Naive thymus-derived CD4-positive, alpha-beta T cell (primary cell): ENCODE measurements around the gene TMC5. TPM values are rescaled to one million over a fixed set of nuclear protein-coding genes. Genes with fewer than 3 reads are reported as not detected.
A peak's percentile ranks its signal among the peaks of the same experiment; 100 is the strongest.

ENCODE experiments used
- ATAC-seq: fragments of 150-1000 bp; cut with Tn5 transposase; 2 replicates; pipeline ENCODE4 v1.10.0; 2021; ENCODE audit warnings: mild to moderate bottlenecking, moderate library complexity
- CTCF ChIA-PET: fragments of 350-600 bp; sonication (Branson Sonifier 250); formaldehyde crosslinking; loops from one replicate; lab custom pipeline; 2021; ENCODE audit warnings: antibody characterized with exemption; lab: Charles Lee
- POLR2A ChIA-PET: fragments of 350-600 bp; sonication (Branson Sonifier 250); formaldehyde crosslinking; loops from one replicate; lab custom pipeline; 2021; ENCODE audit warnings: antibody characterized with exemption, inconsistent platforms; lab: Charles Lee
- DNase-seq, 9 donors: peaks; one replicate each; pipeline versions ENCODE4 v3.0.0 to v3.0.0-alpha.2; 2020 to 2022; ENCODE audit warnings: mixed read lengths in 1 of 9
- H3K27ac ChIP-seq: one replicate; pipeline ENCODE4 v1.7.0; 2013; ENCODE audit warnings: mild to moderate bottlenecking, low read depth, low read length, moderate library complexity
- H3K27me3 ChIP-seq, 2 donors: one replicate each; pipeline ENCODE4 v1.7.0; 2013; ENCODE audit warnings: low read length in 2 of 2, mild to moderate bottlenecking in 2 of 2, moderate library complexity in 2 of 2; ENCODE audit not compliant: control insufficient read depth in 2 of 2, insufficient read depth in 2 of 2
- H3K36me3 ChIP-seq, 3 experiments: 1 replicate in 2 of 3; 2 replicates in 1 of 3; pipeline ENCODE4 v1.7.0; 2013; ENCODE audit warnings: low read length in 3 of 3, mild to moderate bottlenecking in 3 of 3, moderate library complexity in 1 of 3; ENCODE audit not compliant: insufficient read depth in 3 of 3, control insufficient read depth in 2 of 3
- H3K4me1 ChIP-seq, 2 donors: one replicate each; pipeline ENCODE4 v1.7.0; 2013; ENCODE audit warnings: low read length in 2 of 2, mild to moderate bottlenecking in 2 of 2, moderate library complexity in 1 of 2; ENCODE audit not compliant: control insufficient read depth in 2 of 2, insufficient read depth in 2 of 2
- H3K4me3 ChIP-seq: 2 replicates; pipeline ENCODE4 v1.7.0; 2013; ENCODE audit warnings: mild to moderate bottlenecking, low read length
- H3K9me3 ChIP-seq, 3 experiments: 1 replicate in 2 of 3; 2 replicates in 1 of 3; pipeline ENCODE4 v1.7.0; 2013; ENCODE audit warnings: low read length in 3 of 3; ENCODE audit not compliant: control insufficient read depth in 2 of 3
- H3K27ac Mint-ChIP-seq, 9 donors: one replicate each; pipeline ENCODE4 v1.8.0; 2020 to 2022; ENCODE audit warnings: mixed read lengths in 9 of 9, mild to moderate bottlenecking in 8 of 9, moderate library complexity in 5 of 9, inconsistent platforms in 2 of 9
- H3K27me3 Mint-ChIP-seq, 5 donors: one replicate each; pipeline ENCODE4 v1.8.0; 2021 to 2022; ENCODE audit warnings: mixed read lengths in 5 of 5, mild to moderate bottlenecking in 1 of 5
- H3K36me3 Mint-ChIP-seq, 5 donors: one replicate each; pipeline ENCODE4 v1.8.0; 2020 to 2022; ENCODE audit warnings: mixed read lengths in 5 of 5, mild to moderate bottlenecking in 3 of 5, inconsistent platforms in 1 of 5
- H3K4me1 Mint-ChIP-seq, 7 donors: one replicate each; pipeline ENCODE4 v1.8.0; 2020 to 2022; ENCODE audit warnings: mixed read lengths in 7 of 7, mild to moderate bottlenecking in 3 of 7, inconsistent platforms in 1 of 7
- H3K4me3 Mint-ChIP-seq, 10 donors: one replicate each; pipeline ENCODE4 v1.8.0; 2020 to 2022; ENCODE audit warnings: mild to moderate bottlenecking in 10 of 10, mixed read lengths in 10 of 10, moderate library complexity in 6 of 10, inconsistent platforms in 2 of 10
- H3K9me3 Mint-ChIP-seq, 11 donors: one replicate each; pipeline ENCODE4 v1.8.0; 2020 to 2022; ENCODE audit warnings: mixed read lengths in 11 of 11, mild to moderate bottlenecking in 4 of 11, inconsistent platforms in 1 of 11, moderate library complexity in 1 of 11
- intact Hi-C, 2 donors: fragments of 100-400 bp; cut with micrococcal nuclease; formaldehyde crosslinking; loops; one replicate each; pipeline ENCODE4 v1.15.1; 2023
- polyA plus RNA-seq, 2 donors: library from polyadenylated mRNA; unstranded; fragments of 300-500 nt; fragmentation: Illumina TruSeq; gene quantifications; one replicate each; pipeline ENCODE4 v1.2.3, GENCODE V29; 2021
- total RNA-seq, 6 experiments: library from RNA in 5 of 6; stranded (reverse) in 5 of 6; gene quantifications; 1 replicate in 5 of 6; 2 replicates in 1 of 6; pipeline ENCODE4 v1.2.3 and lab custom pipeline; 2021 to 2026

The TMC5 gene
- total and polyA plus RNA-seq, 7 experiments from 2014 or later, result not detected

- no peak for DNase-seq
- ChIA-PET POLR2A (no interaction called here), CTCF (no interaction called here)
- no peaks in the 10 kb centered on the region for H3K9me3 ChIP-seq
- H3K4me3 ChIP-seq, result no peak overlapping the region
- Mint-ChIP-seq H3K9me3 (no peaks in the 10 kb centered on the region), H3K4me1 (peaks cover 3 to 6% (median 4%) of the 10 kb centered on the region in 7 donors), H3K36me3 (peaks cover 9 to 43% (median 29%) of the 10 kb centered on the region in 5 donors), H3K4me3 (no peak overlapping the region), H3K27me3 (no peaks in the 10 kb centered on the region), H3K27ac (no peak overlapping the region)
- no peaks in the 10 kb centered on the region for H3K27me3 ChIP-seq
- H3K36me3 ChIP-seq, result peaks cover 0 to 44% (median 3%) of the 10 kb centered on the region in 3 experiments
- no peak overlapping the region for H3K27ac ChIP-seq
- no peaks in the 10 kb centered on the region for H3K4me1 ChIP-seq
- intact Hi-C loops, result loop anchor here in 1 of 2 donors (2.0 kb wide), 1 partner anchor 15 kb away; the partner anchor contains the start of genes CCP110 and GDE1
- no peak for ATAC-seq
Observed at GRCh38 chr16:19507867-19508266, 90.2 kb downstream of the TMC5 start.

GRCh38 chr16:19512297-19512696, 94.6 kb downstream of the TMC5 start:
- DNase-seq (no peak), ATAC-seq (no peak)
- Histone ChIP-seq H3K27ac (no peak overlapping the region), H3K9me3 (no peaks in the 10 kb centered on the region), H3K4me3 (no peak overlapping the region), H3K4me1 (no peaks in the 10 kb centered on the region), H3K27me3 (no peaks in the 10 kb centered on the region), H3K36me3 (peaks cover 0 to 32% (median 0%) of the 10 kb centered on the region in 3 experiments)
- no peaks in the 10 kb centered on the region for H3K9me3 Mint-ChIP-seq
- ChIA-PET POLR2A (no interaction called here), CTCF (no interaction called here)
- H3K27ac Mint-ChIP-seq, result peak overlapping the region in 2 of 9 donors; percentile 10 to 13
- peaks cover 12 to 34% (median 23%) of the 10 kb centered on the region in 7 donors for H3K4me1 Mint-ChIP-seq
- intact Hi-C loops, result no loop called here
- no peak overlapping the region for H3K4me3 Mint-ChIP-seq
- peaks cover 0 to 40% (median 26%) of the 10 kb centered on the region in 5 donors for H3K36me3 Mint-ChIP-seq
- H3K27me3 Mint-ChIP-seq, result no peaks in the 10 kb centered on the region

GRCh38 chr16:19513377-19514053, 95.8 kb downstream of the TMC5 start:
- Mint-ChIP-seq H3K4me3 (no peak overlapping the region), H3K27me3 (no peaks in the 10 kb centered on the region), H3K36me3 (peaks cover 0 to 40% (median 27%) of the 10 kb centered on the region in 5 donors), H3K27ac (no peak overlapping the region), H3K9me3 (no peaks in the 10 kb centered on the region), H3K4me1 (peaks cover 13 to 41% (median 28%) of the 10 kb centered on the region in 7 donors)
- intact Hi-C loops, result no loop called here
- Histone ChIP-seq H3K4me1 (no peaks in the 10 kb centered on the region), H3K27ac (no peak overlapping the region), H3K36me3 (peaks cover 0 to 29% (median 0%) of the 10 kb centered on the region in 3 experiments), H3K9me3 (no peaks in the 10 kb centered on the region), H3K27me3 (no peaks in the 10 kb centered on the region), H3K4me3 (no peak overlapping the region)
- ChIA-PET CTCF (no interaction called here), POLR2A (no interaction called here)
- no peak for DNase-seq
- ATAC-seq, result peak; percentile 37

- no peak for ATAC-seq
- Mint-ChIP-seq H3K9me3 (no peaks in the 10 kb centered on the region), H3K36me3 (peaks cover 0 to 43% (median 27%) of the 10 kb centered on the region in 5 donors), H3K4me1 (peaks cover 27 to 59% (median 49%) of the 10 kb centered on the region in 7 donors), H3K27ac (no peak overlapping the region), H3K4me3 (no peak overlapping the region), H3K27me3 (no peaks in the 10 kb centered on the region)
- H3K9me3 ChIP-seq, result no peaks in the 10 kb centered on the region
- POLR2A ChIA-PET, result no interaction called here
- H3K27me3 ChIP-seq, result no peaks in the 10 kb centered on the region
- no peak for DNase-seq
- H3K4me1 ChIP-seq, result peaks cover 3 to 5% of the 10 kb centered on the region in 2 donors
- H3K4me3 ChIP-seq, result no peak overlapping the region
- intact Hi-C loops, result no loop called here
- no peak overlapping the region for H3K27ac ChIP-seq
- CTCF ChIA-PET, result interaction anchor here (0.6 kb wide), 1 partner anchor 49 kb away, joined by 3 read pairs; no protein-coding TSS in a partner anchor
- peaks cover 0 to 26% (median 0%) of the 10 kb centered on the region in 3 experiments for H3K36me3 ChIP-seq
Observed at GRCh38 chr16:19515757-19516156, 98.1 kb downstream of the TMC5 start.

- Histone ChIP-seq H3K4me3 (no peak overlapping the region), H3K9me3 (no peaks in the 10 kb centered on the region), H3K27me3 (no peaks in the 10 kb centered on the region), H3K4me1 (peaks cover 13 to 15% of the 10 kb centered on the region in 2 donors), H3K36me3 (peaks cover 0 to 26% (median 0%) of the 10 kb centered on the region in 3 experiments), H3K27ac (no peak overlapping the region)
- intact Hi-C loops, result no loop called here
- CTCF ChIA-PET, result interaction anchor here (0.7 kb wide), 1 partner anchor 38 kb away, joined by 3 read pairs; the partner anchor contains the start of gene VPS35L
- POLR2A ChIA-PET, result interaction anchor here (0.6 kb wide), 1 partner anchor 73 kb away, joined by 4 read pairs; no protein-coding TSS in a partner anchor
- Mint-ChIP-seq H3K4me1 (peaks cover 40 to 76% (median 63%) of the 10 kb centered on the region in 7 donors), H3K9me3 (no peaks in the 10 kb centered on the region), H3K27ac (peak overlapping the region in 1 of 9 donors; percentile 71), H3K36me3 (peaks cover 0 to 38% (median 22%) of the 10 kb centered on the region in 5 donors), H3K4me3 (no peak overlapping the region), H3K27me3 (no peaks in the 10 kb centered on the region)
- no peak for DNase-seq
- no peak for ATAC-seq
Observed at GRCh38 chr16:19517424-19518089, 99.9 kb downstream of the TMC5 start.

- DNase-seq (no peak), ATAC-seq (no peak)
- H3K4me3 ChIP-seq, result no peak overlapping the region
- H3K9me3 ChIP-seq, result no peaks in the 10 kb centered on the region
- ChIA-PET CTCF (no interaction called here), POLR2A (interaction anchor here (0.6 kb wide), 1 partner anchor 74 kb away, joined by 4 read pairs; no protein-coding TSS in a partner anchor)
- no peaks in the 10 kb centered on the region for H3K27me3 ChIP-seq
- Mint-ChIP-seq H3K27ac (no peak overlapping the region), H3K27me3 (no peaks in the 10 kb centered on the region), H3K9me3 (no peaks in the 10 kb centered on the region), H3K4me1 (peaks cover 37 to 72% (median 63%) of the 10 kb centered on the region in 7 donors), H3K36me3 (peaks cover 0 to 30% (median 22%) of the 10 kb centered on the region in 5 donors), H3K4me3 (no peak overlapping the region)
- no peak overlapping the region for H3K27ac ChIP-seq
- peaks cover 0 to 26% (median 0%) of the 10 kb centered on the region in 3 experiments for H3K36me3 ChIP-seq
- intact Hi-C loops, result no loop called here
- H3K4me1 ChIP-seq, result peaks cover 15 to 20% of the 10 kb centered on the region in 2 donors
Observed at GRCh38 chr16:19518388-19518787, 100.7 kb downstream of the TMC5 start.
